ENCODE data around the gene DENND2C. TPM values are rescaled to one million over a fixed set of nuclear protein-coding genes. Genes with fewer than 3 reads are reported as not detected.
A peak's percentile ranks its signal among the peaks of the same experiment; 100 is the strongest.

DENND2C gene
- polyA plus RNA-seq, 1 donor, result 10.1 TPM

DNA sequence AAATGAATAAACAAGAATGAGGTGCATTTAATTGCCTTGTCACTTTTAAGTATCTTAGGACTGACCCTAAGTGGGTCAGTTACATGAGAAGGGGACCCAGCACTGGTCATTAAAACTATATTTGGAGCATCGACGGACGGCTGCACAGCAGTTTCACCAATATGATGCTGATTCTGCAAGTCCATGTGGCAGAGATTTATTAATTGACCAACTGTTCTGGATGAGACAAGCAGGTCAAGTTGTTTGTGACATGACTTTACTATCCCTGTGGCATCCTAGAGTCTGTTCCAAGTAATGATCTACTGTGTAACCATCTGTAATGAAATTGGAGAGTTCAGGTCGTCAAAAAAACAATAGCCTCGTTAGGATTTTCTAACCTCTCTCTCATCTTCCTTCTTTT, 16.0 kb upstream of the DENND2C start:
- DNase-seq (ENCODE audit: low read depth), result no peak

DNA sequence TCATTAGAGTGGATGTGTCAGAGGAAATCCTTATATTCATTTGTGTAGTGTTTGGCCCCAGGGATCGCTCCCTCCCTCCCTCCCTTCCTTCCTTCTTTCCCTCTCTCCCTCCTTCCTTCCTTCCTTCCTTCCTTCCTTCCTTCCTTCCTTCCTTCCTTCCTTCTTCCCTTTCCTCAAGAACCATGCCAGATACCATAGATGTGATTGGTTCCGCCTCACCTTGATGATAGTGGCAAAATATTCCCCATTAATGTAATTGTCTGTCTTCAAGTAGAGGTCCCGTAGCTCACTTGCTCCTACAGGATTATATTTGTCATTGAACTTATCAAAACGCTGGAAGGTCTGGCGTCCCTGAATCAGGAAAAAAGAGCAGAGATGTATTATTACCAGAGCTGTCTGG, 7.8 kb upstream of the DENND2C start:
- DNase-seq (ENCODE audit: low read depth), result no peak

DNA sequence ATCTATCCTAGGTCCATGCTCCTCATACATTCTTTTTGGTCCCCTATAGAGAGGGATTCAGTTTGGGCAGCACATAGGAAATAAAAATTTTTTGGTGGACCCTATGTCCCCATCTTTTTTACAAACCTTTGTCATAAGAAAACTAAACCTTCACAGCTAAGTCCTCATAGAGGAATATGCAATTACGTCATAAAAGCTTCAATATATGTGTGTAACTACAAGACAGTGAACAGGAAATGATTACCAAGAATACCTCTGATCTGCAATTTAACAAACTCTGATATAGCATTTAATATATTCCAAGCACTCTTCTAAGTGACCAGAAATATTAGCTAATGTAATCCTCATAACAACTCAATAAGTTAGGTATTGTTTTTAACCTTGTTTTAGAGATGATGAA, 6.3 kb upstream of the DENND2C start:
- no peak for DNase-seq (ENCODE audit: low read depth)

DNA sequence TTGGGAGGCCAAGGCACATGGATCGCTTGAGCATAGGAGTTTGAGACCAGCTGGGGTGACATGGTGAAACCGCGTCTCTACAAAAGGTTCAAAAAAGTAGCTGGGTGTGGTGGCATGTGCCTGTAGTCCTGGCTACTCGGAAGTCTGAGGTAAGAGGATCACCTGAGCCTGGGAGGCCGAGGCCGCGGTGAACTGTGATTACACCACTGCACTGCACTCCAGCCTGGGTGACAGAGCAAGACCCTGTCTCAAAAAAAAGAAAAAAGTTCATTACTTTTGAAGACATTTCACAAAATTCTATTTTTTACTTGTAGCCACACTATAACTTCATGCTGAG, 2.1 kb upstream of the DENND2C start:
- no peak for DNase-seq (ENCODE audit: low read depth)

DNA sequence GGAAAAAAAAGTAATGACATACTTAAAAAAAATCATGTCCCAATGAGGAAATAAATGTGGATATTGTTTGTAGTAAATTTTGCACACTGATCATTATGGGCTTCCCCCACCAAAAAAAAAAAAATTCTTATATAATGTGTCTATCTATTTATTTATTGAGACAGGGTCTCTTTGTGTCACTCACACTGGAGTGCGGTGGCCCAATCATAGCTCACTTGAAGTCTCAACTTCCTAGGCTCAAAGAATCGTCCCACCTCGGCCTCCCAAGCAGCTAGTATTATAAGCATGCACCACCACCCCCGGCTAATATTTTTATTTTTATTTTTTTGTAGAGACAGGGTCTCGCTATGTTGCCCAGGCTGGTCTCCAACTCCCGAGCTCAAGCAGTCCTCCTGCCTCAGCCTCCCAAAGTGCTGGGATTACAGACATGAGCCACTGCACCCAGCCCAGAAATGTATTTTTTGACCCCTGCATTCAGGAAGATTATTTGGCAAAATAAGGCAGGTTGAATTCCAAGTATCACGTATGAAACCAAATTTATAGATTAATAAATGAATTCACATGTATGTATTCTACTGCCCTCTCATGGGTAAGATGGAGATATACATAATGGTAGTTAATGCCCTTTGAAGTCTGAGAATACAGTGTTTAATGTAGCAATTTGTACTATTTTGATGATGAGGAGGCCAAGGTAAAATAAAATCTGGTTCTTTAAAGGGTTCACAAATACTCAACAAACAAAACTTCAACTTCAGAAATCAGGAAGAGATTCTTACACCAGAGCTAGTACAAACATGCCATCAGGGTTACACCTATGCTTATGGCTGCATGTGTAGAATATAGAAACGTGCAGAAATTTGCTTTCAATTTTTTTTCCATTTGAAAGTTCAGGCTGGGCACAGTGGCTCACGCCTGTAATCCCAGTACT, 1.4 kb upstream of the DENND2C start:
- DNase-seq (ENCODE audit: low read depth), result no peak

DNA sequence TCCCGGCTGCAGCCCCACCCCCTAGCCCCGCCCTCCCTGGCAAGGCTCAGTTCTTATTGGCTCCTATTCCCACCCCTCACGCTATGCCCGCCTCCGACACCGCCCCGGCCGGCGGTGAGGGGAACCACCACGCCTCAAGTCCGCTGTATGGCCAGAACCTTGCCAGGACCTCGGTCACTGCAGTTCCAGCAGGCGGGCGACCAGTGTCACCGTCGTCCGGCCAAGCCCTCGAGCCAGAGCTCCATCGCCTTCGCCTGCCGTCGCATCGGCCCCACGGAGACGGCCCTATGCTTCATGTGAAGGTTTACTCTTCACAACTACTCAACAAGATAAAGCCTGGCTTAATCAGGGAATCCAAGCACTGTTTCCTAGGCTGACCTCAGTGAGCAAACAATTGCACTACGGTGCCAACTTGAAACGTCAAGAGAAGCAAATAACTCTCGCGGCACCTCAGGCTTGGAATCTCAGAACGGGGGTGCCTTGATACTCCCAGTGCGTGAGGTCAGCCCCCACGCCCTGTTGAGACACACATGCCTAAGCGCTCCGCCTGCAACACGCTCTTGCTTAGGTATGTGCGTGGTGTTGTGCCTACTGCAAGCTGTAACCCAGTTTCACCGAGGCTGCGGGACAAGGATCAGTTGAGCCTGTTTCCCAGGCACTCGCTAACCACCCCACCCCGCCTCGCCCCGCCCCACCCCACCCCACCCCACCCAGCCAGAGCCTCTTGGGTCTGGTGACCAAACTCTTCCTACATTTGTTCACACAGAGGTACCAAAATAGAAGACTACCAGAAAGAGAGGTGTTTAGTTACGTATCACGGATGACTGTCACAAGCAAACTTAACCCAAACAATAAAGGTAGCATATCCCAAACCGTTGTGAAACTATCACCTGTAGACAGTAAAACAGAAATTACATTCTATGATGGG, 498 bp upstream of the DENND2C start:
- DNase-seq (ENCODE audit: low read depth), result peak; percentile 66

DNA sequence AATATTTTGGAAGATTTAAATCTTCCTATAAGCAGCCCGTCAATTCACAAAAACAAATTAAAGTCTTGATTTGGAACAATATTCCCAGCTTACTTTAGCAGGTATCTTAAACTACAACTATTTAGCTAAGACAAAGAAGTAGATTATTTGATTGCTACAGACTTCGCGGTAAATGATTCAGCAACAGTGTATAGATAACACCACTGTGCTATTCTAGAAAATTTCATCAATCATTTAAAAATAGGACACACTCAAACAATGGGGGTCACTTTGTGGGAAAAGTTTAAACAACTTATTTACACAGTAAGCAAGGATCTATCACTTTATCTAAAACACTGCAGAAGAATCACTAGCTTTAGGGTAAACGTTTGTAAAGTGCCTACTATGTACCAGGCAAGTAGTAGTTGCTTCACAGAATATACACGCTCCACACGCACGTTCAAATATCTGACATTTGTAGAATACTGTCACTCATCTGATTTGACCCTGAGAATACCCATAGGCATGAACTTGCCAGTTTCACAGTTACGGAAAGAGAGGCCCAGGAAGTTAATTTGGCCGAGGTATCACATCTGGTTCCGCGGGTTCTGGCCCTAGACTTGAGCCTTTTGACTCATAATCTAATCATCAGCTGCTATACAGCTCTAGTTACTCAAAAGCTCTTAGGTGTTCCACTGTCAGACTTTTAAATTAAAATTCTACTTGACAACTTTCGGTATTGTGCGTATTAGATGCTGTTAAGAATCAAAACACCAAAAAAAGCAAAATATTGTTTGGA, 876 bp downstream of the DENND2C start:
- DNase-seq (ENCODE audit: low read depth), result no peak

DNA sequence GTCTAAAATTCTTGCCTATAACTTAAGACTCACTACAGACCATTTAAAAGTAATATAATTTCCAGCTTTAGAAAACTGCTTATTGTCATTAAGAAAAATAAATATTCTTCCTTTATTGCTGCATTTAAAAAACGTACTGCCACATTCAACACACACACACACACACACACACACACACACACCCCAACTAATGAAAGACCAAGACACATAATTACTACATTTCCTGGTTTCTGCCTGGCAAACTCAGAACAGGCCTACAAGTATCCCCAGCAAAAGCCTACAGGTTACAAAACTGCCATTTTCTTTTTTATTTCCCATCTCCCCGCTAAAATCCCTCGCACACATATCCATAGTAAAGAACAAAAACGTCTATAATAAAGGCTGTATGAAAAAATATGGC, 1.5 kb downstream of the DENND2C start:
- DNase-seq (ENCODE audit: low read depth), result no peak

DNA sequence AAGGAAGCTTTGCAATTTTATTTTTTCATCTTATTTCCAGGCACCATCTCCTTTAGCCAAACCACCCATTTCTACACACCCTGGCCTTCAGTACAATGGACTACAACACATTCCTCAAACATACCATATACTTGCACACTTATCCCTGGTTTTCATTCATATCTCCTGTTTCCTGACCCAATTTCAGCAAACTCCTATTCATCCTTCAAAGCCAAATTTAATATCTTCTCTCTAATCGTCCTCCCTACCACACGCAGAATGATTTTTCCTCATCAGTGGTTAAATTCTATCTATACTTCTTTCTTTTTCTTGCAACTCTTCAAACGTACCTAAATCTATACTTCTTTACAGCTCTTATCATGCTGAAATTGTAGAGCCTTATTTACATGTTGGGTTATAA, 2.9 kb downstream of the DENND2C start:
- DNase-seq (ENCODE audit: low read depth), result no peak

DNA sequence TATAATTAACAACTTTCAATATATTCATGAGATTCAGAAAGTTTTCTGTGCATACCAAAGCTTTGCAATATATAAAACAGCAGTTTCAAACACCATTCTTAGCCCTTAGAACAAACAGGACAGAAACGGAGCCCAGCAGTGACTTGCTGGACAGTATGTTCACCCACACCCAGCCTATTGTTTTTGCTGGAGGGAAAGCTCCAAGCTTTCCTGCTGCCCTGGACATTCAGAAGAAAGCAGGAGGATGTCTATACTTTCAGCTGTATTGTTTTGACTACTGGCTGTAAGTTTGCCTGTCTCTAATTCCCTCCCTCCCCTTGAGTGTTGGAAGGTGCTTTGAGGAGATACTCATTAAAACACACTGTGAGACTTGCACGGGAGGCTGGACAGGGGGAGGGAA, 9.6 kb downstream of the DENND2C start:
- no peak for DNase-seq (ENCODE audit: low read depth)

DNA sequence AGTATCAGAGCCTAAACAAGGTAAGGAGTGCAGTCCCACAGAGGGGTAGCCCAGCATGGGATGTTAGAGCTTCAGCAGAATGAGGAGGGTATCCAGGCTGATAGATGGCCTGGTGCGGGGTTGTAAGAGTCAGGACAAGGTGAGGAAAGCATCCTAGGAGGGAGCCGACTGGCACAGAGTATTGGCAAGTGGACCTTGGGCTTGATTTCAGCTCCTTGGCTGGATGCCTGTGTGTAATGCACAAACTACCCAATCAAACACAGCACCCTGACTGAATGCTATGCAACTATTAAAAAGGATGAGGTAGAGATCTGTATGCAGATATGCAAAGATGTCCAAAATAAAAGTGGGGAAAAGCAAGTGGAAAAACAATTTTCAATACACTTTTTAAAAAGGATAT, 18.0 kb downstream of the DENND2C start:
- no peak for DNase-seq (ENCODE audit: low read depth)

DNA sequence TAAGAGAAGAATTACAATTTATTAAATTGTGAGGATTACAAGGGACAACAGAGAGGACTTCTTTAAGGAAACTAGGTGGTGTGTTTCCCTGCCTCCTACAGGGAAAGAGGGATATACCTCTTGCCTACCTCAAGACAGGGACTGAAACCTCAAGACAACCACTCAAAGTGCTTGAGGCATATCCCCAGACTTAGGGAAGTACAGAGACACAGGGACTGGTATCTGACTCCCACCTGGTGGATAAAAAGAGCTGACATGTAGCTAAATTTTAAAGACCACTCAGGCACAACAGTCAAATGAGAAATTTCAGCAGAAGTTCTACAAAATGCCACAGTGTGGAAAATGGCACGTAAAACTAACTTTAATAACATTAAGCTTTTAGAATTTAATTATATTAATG, 21.3 kb downstream of the DENND2C start:
- no peak for DNase-seq (ENCODE audit: low read depth)

DNA sequence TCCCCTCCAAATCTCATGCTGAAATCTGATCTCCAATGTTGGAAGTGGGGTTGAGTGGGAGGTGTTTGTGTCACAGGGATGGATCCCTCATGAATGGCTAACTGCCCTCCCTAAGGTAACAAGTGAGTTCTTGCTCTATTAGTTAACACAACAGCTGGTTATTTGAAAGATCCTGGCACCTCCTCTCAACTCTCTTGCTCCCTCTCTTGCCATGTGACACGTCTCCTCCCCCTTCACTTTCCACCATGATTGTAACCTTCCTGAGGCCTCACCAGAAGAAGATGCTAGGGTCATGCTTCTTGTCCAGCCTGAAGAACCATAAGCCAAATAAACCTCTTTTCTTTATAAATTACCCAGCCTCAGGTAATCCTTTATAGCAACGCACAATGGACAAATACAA, 28.5 kb downstream of the DENND2C start:
- DNase-seq (ENCODE audit: low read depth), result no peak

DNA sequence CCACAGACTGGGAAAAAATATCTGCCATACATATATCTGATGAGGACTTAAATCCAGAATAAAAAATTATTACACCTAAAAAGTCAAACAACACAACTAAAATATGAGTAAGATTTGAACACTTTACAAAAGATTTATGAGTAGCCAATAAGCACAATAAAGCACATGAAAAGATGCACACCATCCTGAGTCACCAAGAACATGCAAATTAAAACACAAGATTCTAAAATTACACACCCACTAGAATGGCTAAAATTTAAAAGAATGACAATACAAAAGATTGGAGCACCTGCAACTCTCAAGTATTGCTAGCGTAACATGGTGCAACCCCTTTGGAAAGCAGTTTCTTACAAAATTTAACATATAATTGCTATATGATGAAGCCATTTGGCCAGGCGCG, 30.9 kb downstream of the DENND2C start:
- no peak for DNase-seq (ENCODE audit: low read depth)

DNA sequence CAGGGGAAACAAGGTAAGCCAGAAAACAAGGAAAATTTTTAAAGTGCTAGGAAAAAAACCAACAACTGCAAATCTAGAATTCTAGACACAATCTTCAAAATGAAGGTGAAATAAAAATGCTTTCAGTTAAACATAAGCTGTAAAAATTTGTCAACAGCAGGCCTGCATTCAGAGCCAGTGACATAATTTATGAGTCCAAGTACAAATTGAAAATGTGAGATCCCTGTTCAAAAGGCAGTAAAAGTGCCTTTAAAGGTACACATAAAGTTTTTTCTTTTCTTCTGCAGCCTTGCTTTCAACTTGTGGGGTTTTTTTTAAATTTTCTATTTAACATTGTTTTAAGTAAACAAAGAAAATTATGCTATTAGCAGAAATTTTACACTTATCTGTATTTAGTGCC, 37.4 kb downstream of the DENND2C start:
- no peak for DNase-seq (ENCODE audit: low read depth)

DNA sequence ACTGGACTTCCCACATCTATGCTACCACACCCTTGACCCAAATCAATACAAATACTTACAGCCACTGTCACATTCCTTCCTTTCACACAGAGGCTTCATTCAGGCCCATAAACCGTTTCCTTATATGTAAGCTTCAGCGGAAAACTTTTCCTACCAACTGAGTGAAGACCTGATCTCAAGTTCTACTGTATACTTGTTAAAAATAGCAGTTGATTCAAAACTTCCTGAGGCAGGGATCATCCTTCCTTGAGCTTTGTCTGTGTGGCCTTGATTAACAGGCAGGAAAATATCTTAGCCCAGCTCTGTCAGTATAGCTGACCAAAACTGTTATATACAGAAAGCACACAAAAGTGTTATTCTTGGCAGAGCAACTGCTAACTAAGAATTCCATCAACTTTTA, 42.7 kb downstream of the DENND2C start:
- no peak for DNase-seq (ENCODE audit: low read depth)

DNA sequence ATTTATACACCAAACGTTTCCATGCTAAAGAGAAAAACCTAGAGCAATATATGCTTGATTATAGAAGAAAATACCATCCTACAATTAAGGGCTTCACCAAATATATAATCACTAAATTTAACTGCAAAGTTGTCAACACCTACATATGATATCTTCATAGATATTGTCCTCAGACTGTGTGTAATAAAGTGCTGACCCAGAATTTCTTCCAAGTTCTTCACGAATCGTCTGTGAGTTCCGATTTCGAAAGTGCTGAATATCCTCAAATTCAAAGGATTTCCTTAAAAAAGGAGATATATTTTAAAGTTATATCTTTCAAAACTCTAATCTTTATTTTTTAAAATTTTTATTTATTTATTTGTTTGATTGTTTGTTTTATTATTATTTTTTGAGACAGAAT, 46.5 kb downstream of the DENND2C start:
- DNase-seq (ENCODE audit: low read depth), result no peak

DNA sequence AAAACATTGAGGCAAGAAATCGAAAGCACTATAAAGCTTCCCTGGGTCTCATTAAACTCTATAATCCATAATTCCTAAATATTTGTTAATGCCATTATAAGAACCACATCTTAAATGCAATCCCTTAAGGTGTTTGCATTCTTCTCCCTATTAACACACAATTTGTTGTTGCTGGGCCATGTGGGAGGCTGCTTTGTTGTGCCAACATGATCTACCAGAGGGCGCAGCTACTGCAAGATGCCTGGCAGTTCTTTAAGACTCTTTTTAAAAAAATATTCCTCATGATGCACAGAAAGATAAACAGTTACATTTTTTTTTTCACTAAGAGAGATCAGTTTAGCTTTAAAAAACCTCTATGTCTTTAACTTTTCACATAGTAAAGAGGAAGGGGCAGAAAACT, 49.4 kb downstream of the DENND2C start:
- DNase-seq (ENCODE audit: low read depth), result no peak

DNA sequence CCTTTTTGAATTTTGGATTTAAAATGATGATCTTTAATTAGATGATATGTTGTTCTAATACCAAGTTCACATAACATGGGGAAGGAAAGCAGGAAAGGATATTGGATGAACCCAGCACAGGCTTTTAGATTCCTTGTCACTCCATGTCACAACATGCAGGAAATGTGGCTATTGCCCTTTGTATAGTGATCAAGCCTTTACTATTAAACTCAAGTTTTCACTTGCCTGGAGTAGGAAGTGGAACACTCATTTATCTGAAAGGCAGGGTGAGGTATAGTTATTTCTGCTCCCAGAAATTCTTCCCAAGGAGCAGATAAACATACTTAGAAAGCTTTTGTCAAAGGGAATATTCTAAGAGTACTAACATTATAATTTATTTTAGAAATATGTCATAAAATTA, 51.2 kb downstream of the DENND2C start:
- no peak for DNase-seq (ENCODE audit: low read depth)

DNA sequence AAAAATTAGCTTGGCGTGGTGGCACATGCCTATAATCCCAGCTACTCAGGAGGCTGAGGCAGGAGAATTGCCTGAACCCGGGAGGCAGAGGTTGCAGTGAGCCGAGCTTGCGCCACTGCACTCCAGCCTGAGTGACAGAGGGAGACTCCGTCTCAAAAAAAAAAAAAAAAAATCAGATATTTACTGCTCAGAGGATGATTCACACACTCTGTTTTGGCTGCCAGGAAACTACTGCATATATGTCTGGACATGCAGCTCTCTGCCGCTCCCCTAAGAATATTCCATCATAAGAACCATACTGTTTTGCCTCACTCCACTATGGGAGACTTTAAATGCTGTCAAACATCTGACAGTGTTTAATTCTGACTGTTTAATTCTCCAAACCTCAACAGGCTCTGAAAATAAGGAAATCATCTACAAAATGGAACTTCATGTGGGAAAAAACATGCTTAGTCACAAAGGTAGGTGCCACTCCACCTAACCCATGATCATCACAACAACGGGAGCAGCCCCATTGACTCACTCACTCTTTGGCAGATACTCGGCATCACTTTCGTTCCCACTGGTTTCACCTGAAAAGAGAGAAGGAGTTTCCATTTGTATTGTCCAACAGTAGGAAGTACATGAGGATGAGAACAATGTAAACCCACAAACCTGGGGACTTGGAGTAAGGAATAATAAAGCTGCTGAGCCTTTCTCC, 59.2 kb downstream of the DENND2C start:
- DNase-seq (ENCODE audit: low read depth), result no peak

DNA sequence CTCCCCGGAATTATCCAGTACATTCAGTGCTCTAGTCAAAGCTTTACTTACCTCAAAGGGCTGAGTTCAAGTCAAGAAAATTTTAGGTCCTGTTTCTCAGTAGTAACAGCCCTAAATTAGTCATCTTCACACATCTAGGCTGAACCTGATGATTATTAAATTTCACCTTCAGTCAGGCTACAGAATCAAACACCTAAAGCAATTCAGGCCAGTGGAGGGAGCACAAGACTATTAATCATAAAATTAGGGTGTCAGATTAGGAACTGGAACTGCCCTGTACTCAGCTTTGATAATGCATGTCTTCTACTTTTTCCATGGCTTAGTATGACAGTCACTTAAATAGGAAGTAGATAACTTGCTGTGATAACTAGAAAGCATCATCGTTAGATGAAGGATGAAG, 60.0 kb downstream of the DENND2C start:
- DNase-seq (ENCODE audit: low read depth), result no peak

DNA sequence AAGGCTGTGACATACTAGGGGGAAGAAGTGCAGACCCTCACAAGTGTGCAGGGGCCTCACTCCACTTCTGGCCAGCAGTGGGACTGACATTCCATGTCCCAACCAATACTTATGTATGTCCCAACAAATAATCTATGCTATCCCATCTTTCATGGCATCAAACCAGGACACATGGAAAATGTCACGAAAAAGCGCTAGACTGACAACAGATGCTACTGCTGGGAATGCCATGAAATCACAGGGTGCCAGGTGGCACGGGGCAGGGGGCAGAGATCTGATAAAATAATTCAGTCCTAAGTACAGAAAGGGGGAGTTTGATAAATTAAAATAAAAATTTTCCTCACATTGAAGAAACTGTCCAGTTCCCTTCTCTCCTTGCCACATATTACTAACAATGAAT, 60.8 kb downstream of the DENND2C start:
- DNase-seq (ENCODE audit: low read depth), result no peak
